ENCODE results near the gene MAD1L1. TPM values are rescaled to one million over a fixed set of nuclear protein-coding genes. Genes with fewer than 3 reads are reported as not detected.
A peak's percentile ranks its signal among the peaks of the same experiment; 100 is the strongest.

Gene MAD1L1
- total RNA-seq, 1 experiment from 2014 or later, result 43.8 TPM

DNA sequence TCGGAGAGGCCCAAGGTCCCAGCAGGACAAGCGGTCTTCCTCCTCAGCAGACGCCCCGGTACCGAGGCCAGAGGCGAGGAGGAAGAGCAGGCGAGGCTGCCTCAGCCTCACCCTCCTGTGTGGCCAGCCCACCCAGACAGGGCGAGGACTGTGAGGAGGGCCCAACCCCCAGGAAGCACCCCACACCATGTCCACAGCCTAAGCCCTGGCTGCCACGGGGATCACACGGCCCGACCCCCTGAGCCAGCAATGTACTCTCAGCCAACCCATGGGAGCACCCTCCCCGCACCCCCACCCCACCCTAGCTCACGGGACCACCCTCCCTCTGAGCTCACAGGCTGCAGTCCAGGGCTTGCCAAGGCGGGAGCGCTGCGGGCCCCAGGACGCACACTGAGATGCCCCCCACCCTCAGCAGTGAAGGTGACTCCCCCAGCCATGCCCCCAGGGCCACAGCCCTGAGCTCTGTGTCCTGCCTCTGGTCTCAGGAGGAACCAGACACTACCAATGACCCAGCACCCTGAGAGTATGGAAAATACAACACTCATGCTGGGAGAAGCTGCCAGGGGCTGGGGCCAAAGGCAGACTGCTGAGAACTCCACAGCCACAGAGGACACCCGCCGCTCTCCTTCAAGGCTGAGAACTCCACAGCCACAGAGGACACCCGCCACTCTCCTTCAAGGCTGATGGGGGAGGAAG is 93.6 kb downstream of the MAD1L1 start:
- peaks cover 7% of the 10 kb centered on the region for H3K4me1 Mint-ChIP-seq
- no peak overlapping the region for H3K4me3 Mint-ChIP-seq
- peaks cover 5% of the 10 kb centered on the region for H3K9me3 Mint-ChIP-seq
- H3K27ac Mint-ChIP-seq, result no peak overlapping the region
- no peak for ATAC-seq
- H3K36me3 Mint-ChIP-seq, result peaks cover 26% of the 10 kb centered on the region
- TF ChIP-seq RELA (CRISPR knock-in tag; IDR thresholded peaks at IDR 0.05; ENCODE audit: borderline replicate concordance) (no peak), ATF1 (CRISPR knock-in tag; IDR thresholded peaks at IDR 0.05) (no peak)
- no peak for DNase-seq (ENCODE audit: low spot score)
- POLR2A ChIA-PET, result no interaction called here
- H3K27me3 Mint-ChIP-seq (ENCODE audit: low read depth), result no peaks in the 10 kb centered on the region
- CTCF ChIA-PET, result interaction anchor here (0.6 to 1.6 kb wide), 3 partner anchors 9 to 1146 kb away, joined by 3 to 4 read pairs (median 4); no protein-coding TSS in a partner anchor

DNA sequence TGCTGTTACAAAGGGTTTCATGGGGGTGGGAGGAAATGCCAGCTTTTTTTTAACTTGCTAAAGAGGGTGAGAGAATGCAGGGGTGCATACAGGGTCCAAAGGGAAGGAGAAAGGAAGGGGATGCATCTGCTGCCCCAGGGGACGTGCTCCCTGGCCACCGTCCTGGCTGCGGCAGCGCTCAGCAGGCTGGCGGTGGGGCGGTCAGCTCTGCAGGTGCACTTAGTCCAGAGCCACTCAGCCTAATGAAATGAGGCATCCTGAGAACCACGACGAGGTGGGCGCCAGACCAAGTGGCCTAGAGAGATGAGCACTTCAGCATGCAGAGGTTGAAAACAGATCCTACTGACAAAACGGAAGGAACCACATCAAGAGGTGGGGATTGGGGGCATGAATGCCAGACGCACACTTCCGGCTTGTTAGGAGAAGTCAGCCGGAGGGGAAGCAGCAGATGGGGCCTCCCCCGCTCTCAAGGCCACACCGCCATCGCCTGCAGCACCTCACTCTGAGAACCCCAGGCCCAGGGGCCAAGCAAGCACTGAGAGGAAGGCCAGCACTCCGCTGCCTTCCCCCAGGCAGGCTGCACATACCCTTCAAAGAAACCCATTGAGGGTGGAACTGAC is 94.5 kb downstream of the MAD1L1 start:
- POLR2A ChIA-PET, result no interaction called here
- CTCF ChIA-PET, result interaction anchor here (1.6 kb wide), 1 partner anchor 10 kb away, joined by 4 read pairs; no protein-coding TSS in a partner anchor
- Mint-ChIP-seq H3K27ac (peak overlapping the region; percentile 22; the same call in 1 of the 2 replicates), H3K4me1 (peaks cover 7% of the 10 kb centered on the region), H3K36me3 (peaks cover 29% of the 10 kb centered on the region), H3K27me3 (ENCODE audit: low read depth) (no peaks in the 10 kb centered on the region), H3K9me3 (peaks cover 5% of the 10 kb centered on the region), H3K4me3 (no peak overlapping the region)
- no peak for ATAC-seq
- no peak for TF ChIP-seq TCF7 (CRISPR knock-in tag; IDR thresholded peaks at IDR 0.05; ENCODE audit: low read depth)
- TF ChIP-seq ZNF121 (CRISPR knock-in tag; IDR thresholded peaks at IDR 0.05), result no peak
- TF ChIP-seq ZNF138 (CRISPR knock-in tag; conservative IDR thresholded peaks at IDR 0.05), result no peak
- no peak for TF ChIP-seq TEAD4 (CRISPR knock-in tag; IDR thresholded peaks at IDR 0.05)
- TF ChIP-seq, protein P1, sequence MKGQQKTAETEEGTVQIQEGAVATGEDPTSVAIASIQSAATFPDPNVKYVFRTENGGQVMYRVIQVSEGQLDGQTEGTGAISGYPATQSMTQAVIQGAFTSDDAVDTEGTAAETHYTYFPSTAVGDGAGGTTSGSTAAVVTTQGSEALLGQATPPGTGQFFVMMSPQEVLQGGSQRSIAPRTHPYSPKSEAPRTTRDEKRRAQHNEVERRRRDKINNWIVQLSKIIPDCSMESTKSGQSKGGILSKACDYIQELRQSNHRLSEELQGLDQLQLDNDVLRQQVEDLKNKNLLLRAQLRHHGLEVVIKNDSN (CRISPR knock-in tag; IDR thresholded peaks at IDR 0.05), result no peak
- TF ChIP-seq ZNF317 (CRISPR knock-in tag; IDR thresholded peaks at IDR 0.05; ENCODE audit: borderline replicate concordance, low read depth), result no peak
- TF ChIP-seq SMAD3 (CRISPR knock-in tag; IDR thresholded peaks at IDR 0.05; ENCODE audit: borderline replicate concordance), result no peak
- no peak for TF ChIP-seq MYBL2 (CRISPR knock-in tag; IDR thresholded peaks at IDR 0.05)
- TF ChIP-seq, protein P2, sequence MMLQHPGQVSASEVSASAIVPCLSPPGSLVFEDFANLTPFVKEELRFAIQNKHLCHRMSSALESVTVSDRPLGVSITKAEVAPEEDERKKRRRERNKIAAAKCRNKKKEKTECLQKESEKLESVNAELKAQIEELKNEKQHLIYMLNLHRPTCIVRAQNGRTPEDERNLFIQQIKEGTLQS (CRISPR knock-in tag; conservative IDR thresholded peaks at IDR 0.05), result no peak
- TF ChIP-seq SP1 (CRISPR knock-in tag; conservative IDR thresholded peaks at IDR 0.05), result no peak
- no peak for TF ChIP-seq SOX15 (CRISPR knock-in tag; IDR thresholded peaks at IDR 0.05)
- no peak for TF ChIP-seq MXD4 (CRISPR knock-in tag; IDR thresholded peaks at IDR 0.05; ENCODE audit: borderline replicate concordance)
- TF ChIP-seq, protein P3, sequence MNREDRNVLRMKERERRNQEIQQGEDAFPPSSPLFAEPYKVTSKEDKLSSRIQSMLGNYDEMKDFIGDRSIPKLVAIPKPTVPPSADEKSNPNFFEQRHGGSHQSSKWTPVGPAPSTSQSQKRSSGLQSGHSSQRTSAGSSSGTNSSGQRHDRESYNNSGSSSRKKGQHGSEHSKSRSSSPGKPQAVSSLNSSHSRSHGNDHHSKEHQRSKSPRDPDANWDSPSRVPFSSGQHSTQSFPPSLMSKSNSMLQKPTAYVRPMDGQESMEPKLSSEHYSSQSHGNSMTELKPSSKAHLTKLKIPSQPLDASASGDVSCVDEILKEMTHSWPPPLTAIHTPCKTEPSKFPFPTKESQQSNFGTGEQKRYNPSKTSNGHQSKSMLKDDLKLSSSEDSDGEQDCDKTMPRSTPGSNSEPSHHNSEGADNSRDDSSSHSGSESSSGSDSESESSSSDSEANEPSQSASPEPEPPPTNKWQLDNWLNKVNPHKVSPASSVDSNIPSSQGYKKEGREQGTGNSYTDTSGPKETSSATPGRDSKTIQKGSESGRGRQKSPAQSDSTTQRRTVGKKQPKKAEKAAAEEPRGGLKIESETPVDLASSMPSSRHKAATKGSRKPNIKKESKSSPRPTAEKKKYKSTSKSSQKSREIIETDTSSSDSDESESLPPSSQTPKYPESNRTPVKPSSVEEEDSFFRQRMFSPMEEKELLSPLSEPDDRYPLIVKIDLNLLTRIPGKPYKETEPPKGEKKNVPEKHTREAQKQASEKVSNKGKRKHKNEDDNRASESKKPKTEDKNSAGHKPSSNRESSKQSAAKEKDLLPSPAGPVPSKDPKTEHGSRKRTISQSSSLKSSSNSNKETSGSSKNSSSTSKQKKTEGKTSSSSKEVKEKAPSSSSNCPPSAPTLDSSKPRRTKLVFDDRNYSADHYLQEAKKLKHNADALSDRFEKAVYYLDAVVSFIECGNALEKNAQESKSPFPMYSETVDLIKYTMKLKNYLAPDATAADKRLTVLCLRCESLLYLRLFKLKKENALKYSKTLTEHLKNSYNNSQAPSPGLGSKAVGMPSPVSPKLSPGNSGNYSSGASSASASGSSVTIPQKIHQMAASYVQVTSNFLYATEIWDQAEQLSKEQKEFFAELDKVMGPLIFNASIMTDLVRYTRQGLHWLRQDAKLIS (CRISPR knock-in tag; IDR thresholded peaks at IDR 0.05; ENCODE audit: borderline replicate concordance), result no peak
- TF ChIP-seq, protein P4, sequence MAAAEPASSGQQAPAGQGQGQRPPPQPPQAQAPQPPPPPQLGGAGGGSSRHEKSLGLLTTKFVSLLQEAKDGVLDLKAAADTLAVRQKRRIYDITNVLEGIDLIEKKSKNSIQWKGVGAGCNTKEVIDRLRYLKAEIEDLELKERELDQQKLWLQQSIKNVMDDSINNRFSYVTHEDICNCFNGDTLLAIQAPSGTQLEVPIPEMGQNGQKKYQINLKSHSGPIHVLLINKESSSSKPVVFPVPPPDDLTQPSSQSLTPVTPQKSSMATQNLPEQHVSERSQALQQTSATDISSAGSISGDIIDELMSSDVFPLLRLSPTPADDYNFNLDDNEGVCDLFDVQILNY (CRISPR knock-in tag; IDR thresholded peaks at IDR 0.05), result no peak
- TF ChIP-seq, protein P5, sequence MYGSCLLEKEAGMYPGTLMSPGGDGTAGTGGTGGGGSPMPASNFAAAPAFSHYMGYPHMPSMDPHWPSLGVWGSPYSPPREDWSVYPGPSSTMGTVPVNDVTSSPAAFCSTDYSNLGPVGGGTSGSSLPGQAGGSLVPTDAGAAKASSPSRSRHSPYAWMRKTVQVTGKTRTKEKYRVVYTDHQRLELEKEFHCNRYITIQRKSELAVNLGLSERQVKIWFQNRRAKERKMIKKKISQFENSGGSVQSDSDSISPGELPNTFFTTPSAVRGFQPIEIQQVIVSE (CRISPR knock-in tag; IDR thresholded peaks at IDR 0.05; ENCODE audit: borderline replicate concordance), result no peak
- DNase-seq (ENCODE audit: low spot score), result no peak
